ENCODE measurements around the gene DENND6B. TPM values are rescaled to one million over a fixed set of nuclear protein-coding genes. Genes with fewer than 3 reads are reported as not detected.

The DENND6B gene
- total and polyA plus RNA-seq, 2 of the 13 experiments (the other 11 are each of a cell fraction or from before 2014, with no cell fraction given): 0.95 to 3.8 TPM

- TF ChIP-seq ZNF530 (CRISPR knock-in tag; IDR thresholded peaks at IDR 0.05; ENCODE audit: low read depth): 0 out of 2 replicates have a peak, but pooled peaks have one; percentile 20
- peak; percentile 78; the same call in 1 of the 2 replicates for TF ChIP-seq ARID4A (CRISPR knock-in tag; IDR thresholded peaks at IDR 0.05; ENCODE audit: borderline replicate concordance)
- TF ChIP-seq AFF4 (CRISPR knock-in tag; IDR thresholded peaks at IDR 0.05): no peak
- no peak for TF ChIP-seq CCAR2 (optimal IDR thresholded peaks at IDR 0.05; ENCODE audit: low read depth, low read length)
- peak; percentile 57 for TF ChIP-seq HIVEP1 (CRISPR knock-in tag; IDR thresholded peaks at IDR 0.05)
- peak; percentile 48; the same call in 1 of the 2 replicates for TF ChIP-seq NFKB2 (CRISPR knock-in tag; IDR thresholded peaks at IDR 0.05; ENCODE audit: borderline replicate concordance)
- TF ChIP-seq ZNF674 (CRISPR knock-in tag; IDR thresholded peaks at IDR 0.05; ENCODE audit: low read depth): peak; percentile 83; the same call in 1 of the 2 replicates
- no peak for TF ChIP-seq PRDM10 (CRISPR knock-in tag; IDR thresholded peaks at IDR 0.05; ENCODE audit: low read depth)
- TF ChIP-seq ZNF782 (CRISPR knock-in tag; IDR thresholded peaks at IDR 0.05; ENCODE audit: borderline replicate concordance): peak; percentile 48; the same call in 1 of the 2 replicates
- TF ChIP-seq PRDM4 (CRISPR knock-in tag; IDR thresholded peaks at IDR 0.05; ENCODE audit: borderline replicate concordance): no peak
- TF ChIP-seq SALL1 (CRISPR knock-in tag; IDR thresholded peaks at IDR 0.05): peak; percentile 69
- TF ChIP-seq ZNF414 (CRISPR knock-in tag; IDR thresholded peaks at IDR 0.05): peak; percentile 85; the same call in 1 of the 2 replicates
Measured at GRCh38 chr22:50326956-50327710, at the start of gene DENND6B (continued).

Measured in HepG2 (cell line).